DOHH2 (cell line): ENCODE data around the gene TUG1.

Experiments
- H3F3A ChIP-seq: fragments of 200-600 bp; sonication (generic), shearing (Covaris generic); 2 replicates; pipeline ENCODE4 v1.6.0; 2016; ENCODE audit warnings: antibody characterized with exemption, mild to moderate bottlenecking; ENCODE audit not compliant: control insufficient read depth, insufficient read depth
- H3K27ac ChIP-seq: fragments of 200-600 bp; sonication (generic); 2 replicates; pipeline ENCODE4 v1.5.1; 2014; ENCODE audit warnings: low read depth, mild to moderate bottlenecking, low read length, moderate library complexity
- H3K27me3 ChIP-seq: fragments of 200-600 bp; sonication (generic); 2 replicates; pipeline ENCODE4 v1.6.1; 2014; ENCODE audit warnings: mild to moderate bottlenecking, low read length, mixed read lengths; ENCODE audit not compliant: control insufficient read depth
- H3K36me3 ChIP-seq: fragments of 200-600 bp; sonication (generic); 2 replicates; pipeline ENCODE4 v1.6.1; 2014; ENCODE audit warnings: mild to moderate bottlenecking, low read length, moderate library complexity, mixed read lengths; ENCODE audit not compliant: control insufficient read depth
- H3K4me1 ChIP-seq: fragments of 200-600 bp; sonication (generic); 2 replicates; pipeline ENCODE4 v1.6.1; 2014; ENCODE audit warnings: mild to moderate bottlenecking, low read length, mixed read lengths; ENCODE audit not compliant: control insufficient read depth
- H3K4me2 ChIP-seq: fragments of 200-600 bp; sonication (generic); 2 replicates; pipeline ENCODE4 v1.6.0; 2014; ENCODE audit warnings: mild to moderate bottlenecking, low read length, moderate library complexity
- H3K4me3 ChIP-seq: fragments of 200-600 bp; sonication (generic); 2 replicates; pipeline ENCODE4 v1.5.1; 2014; ENCODE audit warnings: mild to moderate bottlenecking, low read length, mixed read lengths
- H3K79me2 ChIP-seq: fragments of 200-600 bp; sonication (generic); 2 replicates; pipeline ENCODE4 v1.6.1; 2014; ENCODE audit warnings: mild to moderate bottlenecking, low read length, mixed read lengths; ENCODE audit not compliant: control insufficient read depth
- H3K9me2 ChIP-seq: fragments of 200-600 bp; sonication (generic); replicated peaks from 2 replicates; pipeline ENCODE4 v1.6.1; 2014; ENCODE audit warnings: mild to moderate bottlenecking, low read length, mixed read lengths; ENCODE audit not compliant: control insufficient read depth
- H3K9me3 ChIP-seq: fragments of 200-600 bp; sonication (generic); 2 replicates; pipeline ENCODE4 v1.6.1; 2014; ENCODE audit warnings: antibody characterized with exemption, low read length, mixed read lengths; ENCODE audit not compliant: control insufficient read depth, insufficient read depth
- H4K20me1 ChIP-seq: fragments of 200-600 bp; sonication (generic); 2 replicates; pipeline ENCODE4 v1.6.0; 2014; ENCODE audit warnings: low read depth, mild to moderate bottlenecking, antibody characterized with exemption, low read length, moderate library complexity; ENCODE audit not compliant: control insufficient read depth, insufficient read depth
- EZH2phosphoT487 ChIP-seq: fragments of 200-600 bp; sonication (generic); IDR thresholded peaks from 2 replicates; pipeline ENCODE4 v1.6.1; 2017; ENCODE audit warnings: borderline replicate concordance, mild to moderate bottlenecking, antibody characterized with exemption, low read length, moderate library complexity, mixed read lengths
- TF ChIP-seq, protein P1 (sequence below): fragments of 200-600 bp; sonication (generic); IDR thresholded peaks from one replicate; pipeline ENCODE4 v1.5.1; 2014; ENCODE audit warnings: antibody characterized with exemption, mild to moderate bottlenecking, low read depth, low read length; ENCODE audit not compliant: poor library complexity, severe bottlenecking

TUG1 gene

DNA sequence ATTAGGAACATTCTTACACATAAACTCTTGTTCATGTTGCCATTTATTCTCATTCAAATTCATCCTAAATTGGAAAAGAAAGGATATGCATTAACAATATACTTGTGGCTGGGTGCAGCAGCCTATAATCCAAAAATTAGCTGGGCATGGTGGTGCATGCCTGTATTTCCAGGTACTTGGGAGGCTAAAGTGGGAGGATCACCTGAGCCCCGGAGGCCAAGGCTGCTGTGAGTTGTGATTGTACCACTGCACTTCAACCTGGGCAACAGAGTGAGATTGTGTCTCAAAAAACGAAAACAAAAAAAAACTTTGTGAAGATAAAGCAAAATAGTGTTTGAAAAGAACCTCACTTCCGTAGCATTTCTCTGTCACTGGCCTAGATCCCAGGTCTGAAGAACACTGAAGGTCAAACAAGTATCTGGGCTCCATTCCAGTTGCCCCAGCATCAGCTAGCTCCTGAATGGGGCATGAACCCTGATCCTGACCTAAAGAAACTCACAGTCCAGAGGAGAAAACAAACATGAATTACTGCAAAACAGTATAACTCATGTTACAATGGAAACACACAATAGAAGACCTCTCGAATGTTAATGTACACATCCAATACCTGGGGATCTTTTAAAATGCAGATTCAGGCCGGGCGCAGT is 32.2 kb downstream of the TUG1 start:
- TF ChIP-seq, protein P1, sequence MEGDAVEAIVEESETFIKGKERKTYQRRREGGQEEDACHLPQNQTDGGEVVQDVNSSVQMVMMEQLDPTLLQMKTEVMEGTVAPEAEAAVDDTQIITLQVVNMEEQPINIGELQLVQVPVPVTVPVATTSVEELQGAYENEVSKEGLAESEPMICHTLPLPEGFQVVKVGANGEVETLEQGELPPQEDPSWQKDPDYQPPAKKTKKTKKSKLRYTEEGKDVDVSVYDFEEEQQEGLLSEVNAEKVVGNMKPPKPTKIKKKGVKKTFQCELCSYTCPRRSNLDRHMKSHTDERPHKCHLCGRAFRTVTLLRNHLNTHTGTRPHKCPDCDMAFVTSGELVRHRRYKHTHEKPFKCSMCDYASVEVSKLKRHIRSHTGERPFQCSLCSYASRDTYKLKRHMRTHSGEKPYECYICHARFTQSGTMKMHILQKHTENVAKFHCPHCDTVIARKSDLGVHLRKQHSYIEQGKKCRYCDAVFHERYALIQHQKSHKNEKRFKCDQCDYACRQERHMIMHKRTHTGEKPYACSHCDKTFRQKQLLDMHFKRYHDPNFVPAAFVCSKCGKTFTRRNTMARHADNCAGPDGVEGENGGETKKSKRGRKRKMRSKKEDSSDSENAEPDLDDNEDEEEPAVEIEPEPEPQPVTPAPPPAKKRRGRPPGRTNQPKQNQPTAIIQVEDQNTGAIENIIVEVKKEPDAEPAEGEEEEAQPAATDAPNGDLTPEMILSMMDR, result no peak
- no peak for TF ChIP-seq EZH2phosphoT487
- Histone ChIP-seq H3K79me2 (no peaks in the 10 kb centered on the region), H3K4me2 (no peak overlapping the region), H3K9me3 (no peaks in the 10 kb centered on the region), H3K4me3 (no peak overlapping the region), H3K4me1 (peaks cover 7% of the 10 kb centered on the region), H3K27me3 (peaks cover 4% of the 10 kb centered on the region; the same call in 1 of the 2 replicates), H3K27ac (no peak overlapping the region), H3F3A (no peaks in the 10 kb centered on the region), H3K36me3 (no peaks in the 10 kb centered on the region), H4K20me1 (no peaks in the 10 kb centered on the region), H3K9me2 (no peaks in the 10 kb centered on the region)

DNA sequence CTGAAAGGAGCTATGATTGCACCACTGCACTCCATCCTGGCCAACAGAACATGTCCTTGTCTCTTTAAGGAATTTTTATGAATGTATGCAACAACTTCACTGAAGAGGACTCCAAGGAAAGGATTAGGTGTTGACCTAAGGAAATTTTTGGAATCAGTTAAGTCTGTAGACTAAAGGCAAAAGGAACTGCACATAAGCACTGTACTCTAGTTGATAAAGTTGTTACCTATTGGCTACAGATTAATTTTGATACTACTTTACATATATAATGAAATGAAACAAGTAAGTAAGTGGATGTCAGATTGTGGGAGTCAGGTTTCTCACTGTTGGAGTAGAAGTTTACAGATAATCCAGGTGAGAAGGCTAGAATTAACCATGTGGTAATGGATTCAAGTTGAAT is 36.5 kb downstream of the TUG1 start:
- Histone ChIP-seq H4K20me1 (no peaks in the 10 kb centered on the region), H3K79me2 (no peaks in the 10 kb centered on the region), H3K9me3 (no peaks in the 10 kb centered on the region), H3K27ac (no peak overlapping the region), H3K4me1 (no peaks in the 10 kb centered on the region), H3K9me2 (no peaks in the 10 kb centered on the region), H3F3A (no peaks in the 10 kb centered on the region), H3K4me2 (no peak overlapping the region), H3K4me3 (no peak overlapping the region), H3K36me3 (no peaks in the 10 kb centered on the region), H3K27me3 (peaks cover 4% of the 10 kb centered on the region; the same call in 1 of the 2 replicates)
- TF ChIP-seq, protein P1, result no peak
- no peak for TF ChIP-seq EZH2phosphoT487

DNA sequence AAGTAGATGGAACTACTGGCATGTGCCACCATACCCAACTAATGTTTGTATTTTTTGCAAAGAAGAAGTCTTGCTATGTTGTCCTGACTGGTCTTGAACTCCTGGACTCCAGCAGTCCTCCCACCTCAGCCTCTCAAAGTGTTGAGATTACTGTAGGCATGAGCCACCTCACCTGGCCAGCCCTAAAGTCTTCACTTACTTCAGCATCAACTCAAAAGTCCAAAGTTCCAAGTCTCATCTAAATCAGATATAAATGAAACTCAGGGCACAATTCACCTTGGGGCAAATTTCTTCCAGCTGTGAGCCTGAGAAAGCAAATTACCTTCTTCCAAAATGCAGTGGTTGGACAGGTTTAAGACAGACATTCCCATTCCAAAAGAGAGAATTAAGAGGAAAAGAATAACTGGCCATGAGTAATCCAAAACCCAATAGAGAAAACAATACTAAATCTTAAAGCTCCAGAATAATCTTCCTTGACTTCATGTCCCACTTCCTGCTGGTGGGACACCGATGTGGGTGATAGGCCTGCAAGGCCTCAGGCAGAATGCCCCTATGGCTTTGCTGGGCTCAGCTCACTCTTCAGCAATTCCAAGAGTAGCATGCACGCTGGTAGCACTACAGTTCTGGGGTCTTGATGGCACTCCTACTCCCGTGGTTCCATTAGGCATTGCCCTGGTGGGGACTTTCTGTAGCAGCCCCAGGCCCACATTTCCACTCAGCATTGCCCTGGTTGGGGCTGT is 50.3 kb downstream of the TUG1 start:
- no peak for TF ChIP-seq EZH2phosphoT487
- TF ChIP-seq, protein P1, result no peak

More for the DNA sequence above, 50.3 kb downstream of the TUG1 start:
- Histone ChIP-seq H3K9me2 (no peaks in the 10 kb centered on the region), H3K79me2 (no peaks in the 10 kb centered on the region), H3K9me3 (no peaks in the 10 kb centered on the region), H4K20me1 (no peaks in the 10 kb centered on the region), H3K36me3 (no peaks in the 10 kb centered on the region), H3F3A (no peaks in the 10 kb centered on the region), H3K4me3 (no peak overlapping the region), H3K27ac (no peak overlapping the region), H3K27me3 (no peaks in the 10 kb centered on the region), H3K4me1 (no peaks in the 10 kb centered on the region), H3K4me2 (no peak overlapping the region)
